GM15510 (cell line): ENCODE measurements around the gene NPLOC4.
A peak's percentile ranks its signal among the peaks of the same experiment; 100 is the strongest.

ENCODE experiments used
- POLR2A ChIP-seq: IDR thresholded peaks from 3 replicates; pipeline ENCODE4 v1.6.1; 2011; ENCODE audit warnings: borderline replicate concordance; ENCODE audit not compliant: insufficient read length; ENCODE audit errors: extremely low read depth

NPLOC4 gene

DNA sequence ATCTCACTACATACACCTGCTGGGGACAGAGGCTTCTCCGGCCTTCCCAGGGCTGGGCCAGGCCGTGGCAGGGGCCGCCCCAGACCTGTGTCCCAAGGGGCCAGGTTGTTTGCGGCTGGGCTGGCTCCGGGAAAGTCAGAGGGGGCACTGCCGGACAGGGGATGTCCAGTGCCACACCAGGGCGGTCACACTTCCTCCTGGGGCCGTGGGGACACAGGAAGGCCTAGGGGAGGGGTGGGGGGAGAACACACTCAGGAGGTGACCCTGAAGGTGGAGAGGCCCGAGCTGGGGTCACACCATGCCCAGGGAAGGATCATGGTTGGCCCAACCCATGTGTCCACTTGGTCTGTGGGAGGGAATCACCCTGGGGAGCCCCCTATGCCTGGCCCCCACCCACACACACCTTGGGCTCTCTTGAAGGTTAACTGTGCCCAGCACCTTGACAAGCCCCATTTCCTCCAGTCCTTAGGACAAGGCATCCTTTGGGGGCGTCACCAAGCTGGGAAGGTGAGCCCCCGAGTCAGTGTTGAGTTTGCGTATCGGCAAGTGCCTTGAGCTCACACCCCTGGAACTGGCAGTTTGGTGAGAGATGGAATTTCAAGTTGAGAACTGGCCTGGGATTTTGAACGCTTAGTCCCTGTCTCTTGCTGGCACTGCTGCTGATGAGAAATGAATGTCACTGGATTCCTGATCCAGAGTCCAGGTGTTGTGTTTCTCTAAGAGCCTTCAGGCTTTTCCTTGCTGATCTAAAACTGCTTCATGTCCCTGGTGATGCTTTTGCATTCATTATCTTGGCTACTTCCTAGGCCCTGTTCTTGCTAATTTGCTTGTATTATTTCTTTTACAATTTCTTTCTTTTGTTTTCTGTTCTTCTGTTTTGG, 116.7 kb downstream of the NPLOC4 start:
- TF ChIP-seq POLR2A: no peak

DNA sequence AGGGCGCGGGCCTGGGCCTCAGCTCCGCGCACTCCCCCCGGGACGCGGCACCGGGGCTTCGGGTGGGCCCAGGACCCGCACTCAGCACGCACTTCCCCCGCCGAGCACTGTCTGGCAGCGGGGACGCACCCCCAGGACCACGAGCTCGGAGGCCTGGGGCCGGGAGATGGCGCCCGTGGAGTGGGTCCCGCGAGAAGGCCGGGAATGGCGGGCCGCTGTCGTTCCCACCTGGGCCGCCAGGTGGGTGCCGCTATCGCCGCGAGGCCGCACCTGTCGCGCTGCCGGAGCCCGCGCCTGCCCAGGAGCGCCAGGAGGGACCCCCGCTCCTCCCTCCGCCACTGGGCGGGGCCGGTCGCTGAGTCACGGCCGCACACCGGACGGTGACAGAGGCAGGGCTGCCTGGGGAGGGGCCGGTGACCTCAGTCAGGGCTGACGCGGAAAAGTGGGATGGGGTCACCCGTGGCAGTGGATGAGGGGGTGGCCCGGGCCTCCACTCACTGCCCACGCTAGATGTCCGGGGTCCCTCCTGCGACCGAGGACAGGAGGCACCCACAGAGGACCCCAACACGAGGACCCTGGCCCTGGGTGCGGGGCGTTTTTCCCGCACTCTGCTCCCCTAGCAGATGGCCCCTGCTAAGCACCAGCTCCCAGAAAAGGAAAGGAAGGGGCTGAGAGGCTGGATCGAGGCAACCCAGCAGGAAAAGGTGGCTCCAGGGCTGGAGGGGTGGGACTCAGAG, 117.5 kb downstream of the NPLOC4 start:
- TF ChIP-seq POLR2A: peak; percentile 27

DNA sequence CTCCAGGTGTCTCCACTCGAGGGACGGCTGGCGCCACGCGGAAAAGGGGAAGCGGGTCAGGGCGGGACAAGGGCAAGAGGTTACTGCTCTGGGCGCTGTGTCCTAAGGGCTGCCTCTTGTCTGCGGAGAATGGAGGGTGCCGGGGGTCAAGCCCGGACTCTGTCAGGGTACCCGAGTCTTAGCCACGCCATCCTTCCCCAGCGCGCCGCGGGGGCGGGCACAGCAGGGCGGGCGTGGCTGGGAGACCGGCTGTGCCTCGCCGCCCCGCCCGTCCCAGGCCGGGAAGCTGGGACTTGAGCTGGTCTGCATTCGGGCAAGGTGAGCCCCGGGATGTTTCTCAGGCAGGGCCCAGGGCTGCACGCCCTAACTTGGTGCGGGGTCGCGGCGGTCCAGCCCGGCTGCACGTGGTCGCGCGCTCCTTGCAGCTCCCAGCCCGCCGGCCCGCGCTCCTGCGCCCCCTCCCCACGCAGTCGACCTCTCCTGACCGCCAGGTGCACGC, 118.1 kb downstream of the NPLOC4 start:
- TF ChIP-seq POLR2A: peak; percentile 43

GRCh38 chr17:81518113-81518784, 118.7 kb downstream of the NPLOC4 start:
- TF ChIP-seq POLR2A: no peak

- peak; percentile 75 for TF ChIP-seq POLR2A
Observed at GRCh38 chr17:81517339-81518112, 119.4 kb downstream of the NPLOC4 start.

DNA sequence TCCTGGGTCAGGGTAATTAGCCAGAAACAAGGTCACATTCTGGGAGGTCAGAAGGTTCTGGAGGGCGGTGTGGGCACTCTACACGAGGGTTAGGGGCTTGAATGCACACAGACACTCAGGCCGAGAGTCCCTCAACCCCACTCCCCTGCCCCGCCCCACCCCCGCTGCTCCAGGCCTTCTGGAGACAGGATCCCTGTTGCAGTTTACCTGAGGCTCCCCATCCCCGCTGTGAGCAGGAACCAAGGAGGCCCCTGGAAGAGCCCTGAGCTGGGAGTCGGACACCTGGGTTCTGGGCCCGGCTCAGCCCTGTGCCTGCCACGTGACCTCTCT, 119.9 kb downstream of the NPLOC4 start:
- no peak for TF ChIP-seq POLR2A

- TF ChIP-seq POLR2A: no peak
Observed at GRCh38 chr17:81516439-81516838, 120.5 kb downstream of the NPLOC4 start.

- TF ChIP-seq POLR2A: no peak
Observed at GRCh38 chr17:81515530-81516041, 121.3 kb downstream of the NPLOC4 start.

DNA sequence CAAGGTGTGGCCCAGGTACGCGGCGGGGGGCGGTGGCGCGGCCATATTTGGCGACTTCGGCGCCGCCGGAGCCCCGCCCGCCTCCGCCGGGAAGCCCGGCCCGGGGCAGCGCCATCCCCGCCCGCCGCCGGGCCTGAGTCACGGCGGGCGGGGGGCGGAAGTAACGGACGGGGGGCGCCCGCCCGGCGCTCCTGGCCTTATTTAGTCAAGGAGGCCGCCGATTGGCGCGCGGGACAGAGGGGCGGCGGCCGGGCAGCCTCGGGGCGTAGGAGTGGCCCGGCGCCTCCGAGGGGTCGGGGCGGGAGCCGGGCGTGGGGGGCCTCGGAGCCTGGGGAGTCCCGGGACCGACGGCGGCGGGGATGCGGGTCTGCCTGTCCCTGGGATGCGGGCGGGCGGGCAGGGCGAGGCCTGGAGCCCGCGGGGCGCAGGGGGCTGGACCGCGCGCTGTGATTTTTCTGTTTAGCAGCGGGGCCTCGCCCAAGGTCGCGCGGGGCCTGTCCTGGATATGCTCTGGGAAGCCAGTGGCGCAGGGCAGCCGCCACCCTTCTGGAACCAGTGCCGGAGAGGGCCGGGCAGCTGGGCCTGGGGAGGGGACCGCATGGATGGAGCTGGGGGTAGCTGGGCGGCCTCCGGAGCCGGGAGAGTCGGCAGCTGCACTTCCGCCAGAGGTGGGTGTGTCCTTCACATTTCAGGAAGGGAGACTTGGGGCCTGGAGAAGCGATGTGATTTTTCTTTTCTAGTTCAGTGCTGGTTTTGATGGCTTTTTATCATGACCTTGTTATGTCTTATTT, 122.0 kb downstream of the NPLOC4 start:
- peak; percentile 55 for TF ChIP-seq POLR2A

DNA sequence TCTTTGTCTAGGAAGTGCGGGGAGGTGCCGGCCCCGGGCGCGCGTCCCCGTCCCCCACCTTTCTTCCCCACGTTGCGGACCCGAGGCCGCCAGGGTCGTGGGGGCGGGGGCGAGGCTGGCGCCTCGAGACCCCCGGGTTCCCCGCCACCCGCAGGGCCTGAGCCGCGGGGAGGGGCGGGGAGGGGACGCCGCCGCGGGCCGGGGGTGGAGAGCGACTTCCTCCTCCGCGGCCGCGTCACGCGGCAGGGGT, 122.5 kb downstream of the NPLOC4 start:
- TF ChIP-seq POLR2A: no peak

- peak; percentile 28 for TF ChIP-seq POLR2A
Observed at GRCh38 chr17:81513753-81514488, 123.0 kb downstream of the NPLOC4 start.

GRCh38 chr17:81513372-81513752, 123.5 kb downstream of the NPLOC4 start:
- no peak for TF ChIP-seq POLR2A
